PC-3 (cell line): Measurements from ENCODE around the gene FBXO34. TPM values are rescaled to one million over a fixed set of nuclear protein-coding genes. Genes with fewer than 3 reads are reported as not detected.
A peak's percentile ranks its signal among the peaks of the same experiment; 100 is the strongest.

Source experiments
- ATAC-seq: fragments of 200-7000 bp; cut with Tn5 transposase; 2 replicates; pipeline ENCODE4 v1.9.1; 2020; ENCODE audit warnings: mild to moderate bottlenecking, moderate library complexity
- BruUV-seq: library from RNA; stranded (reverse); fragments of 400-500 nt; replicated peaks from 2 replicates; lab custom pipeline; 2021; lab: Mats Ljungman, UMichigan
- CTCF ChIA-PET: fragments of 300-600 bp; sonication (Branson Sonifier 250); formaldehyde crosslinking; loops from one replicate; lab custom pipeline; 2022; ENCODE audit warnings: antibody characterized with exemption; lab: Charles Lee
- POLR2A ChIA-PET: fragments of 300-600 bp; sonication (Branson Sonifier 250); formaldehyde crosslinking; loops from one replicate; lab custom pipeline; 2022; ENCODE audit warnings: antibody characterized with exemption; ENCODE audit not compliant: unreplicated experiment; lab: Charles Lee
- DNase-seq: peaks from one replicate; pipeline ENCODE4 v3.0.0-alpha.2; 2015
- H2AFZ ChIP-seq: fragments of 300-600 bp; sonication (generic); 2 replicates; pipeline ENCODE4 v1.6.0; 2016; ENCODE audit warnings: antibody characterized with exemption, low read length
- H3F3A ChIP-seq: fragments of 300-600 bp; sonication (generic); one replicate; pipeline ENCODE4 v1.6.0; 2017; ENCODE audit warnings: antibody characterized with exemption, low read length, control low read depth, mild to moderate bottlenecking; ENCODE audit not compliant: unreplicated experiment
- H3K27ac ChIP-seq: fragments of 300-600 bp; sonication (generic); 2 replicates; pipeline ENCODE4 v1.5.1; 2016; ENCODE audit warnings: mild to moderate bottlenecking, low read length
- H3K27me3 ChIP-seq: fragments of 300-600 bp; sonication (generic); 2 replicates; pipeline ENCODE4 v1.6.1; 2016; ENCODE audit warnings: low read length, mixed read lengths
- H3K36me3 ChIP-seq: fragments of 300-600 bp; sonication (generic); 2 replicates; pipeline ENCODE4 v1.6.1; 2016; ENCODE audit warnings: low read depth, mixed run types, low read length, mixed read lengths
- H3K4me1 ChIP-seq: fragments of 300-600 bp; sonication (generic); 2 replicates; pipeline ENCODE4 v1.5.1; 2016; ENCODE audit warnings: low read length; ENCODE audit not compliant: insufficient read depth
- H3K4me2 ChIP-seq: fragments of 300-600 bp; sonication (generic); 2 replicates; pipeline ENCODE4 v1.6.0; 2016; ENCODE audit warnings: low read length
- H3K4me3 ChIP-seq: fragments of 300-600 bp; sonication (generic); 2 replicates; pipeline ENCODE4 v1.5.1; 2016; ENCODE audit warnings: mild to moderate bottlenecking, low read length, mixed read lengths
- H3K79me2 ChIP-seq: fragments of 300-600 bp; sonication (generic); 2 replicates; pipeline ENCODE4 v1.6.1; 2017; ENCODE audit warnings: low read length, mixed read lengths
- H3K9ac ChIP-seq: fragments of 300-600 bp; sonication (generic); 2 replicates; pipeline ENCODE4 v1.6.0; 2016; ENCODE audit warnings: mild to moderate bottlenecking, low read length
- H3K9me2 ChIP-seq: fragments of 300-600 bp; sonication (generic); replicated peaks from 2 replicates; pipeline ENCODE4 v1.6.1; 2016; ENCODE audit warnings: mixed run types, low read length, mixed read lengths
- H3K9me3 ChIP-seq: fragments of 300-600 bp; sonication (generic); 2 replicates; pipeline ENCODE4 v1.6.1; 2016; ENCODE audit warnings: low read length, mixed read lengths
- H4K20me1 ChIP-seq: fragments of 300-600 bp; sonication (generic); 2 replicates; pipeline ENCODE4 v1.6.1; 2016; ENCODE audit warnings: low read length, mixed read lengths
- EZH2 ChIP-seq: fragments of 300-600 bp; sonication (generic); IDR thresholded peaks from one replicate; pipeline ENCODE4 v1.6.1; 2017; ENCODE audit warnings: antibody characterized with exemption, mild to moderate bottlenecking, low read length; ENCODE audit not compliant: unreplicated experiment
- EZH2phosphoT487 ChIP-seq: fragments of 300-600 bp; sonication (generic); IDR thresholded peaks from 2 replicates; pipeline ENCODE4 v1.6.1; 2018; ENCODE audit warnings: mild to moderate bottlenecking, antibody characterized with exemption, low read length, borderline replicate concordance
- intact Hi-C: fragments of 100-400 bp; cut with micrococcal nuclease; formaldehyde crosslinking; loops from 2 replicates; pipeline ENCODE4 v1.9.0; 2023
- total RNA-seq: library from RNA; depleted of rRNA; stranded (reverse); fragments of >200 nt; gene quantifications from 2 replicates; pipeline ENCODE4 v1.2.3, GENCODE V29; 2014
- TF ChIP-seq, protein P1 (sequence below): fragments of 300-600 bp; sonication (generic); conservative IDR thresholded peaks from 2 replicates; pipeline ENCODE4 v1.5.1; 2017; ENCODE audit warnings: antibody characterized with exemption, low read depth, mild to moderate bottlenecking, low read length

The FBXO34 gene
- total RNA-seq, 1 experiment from 2014 or later: 35.9 TPM

DNA sequence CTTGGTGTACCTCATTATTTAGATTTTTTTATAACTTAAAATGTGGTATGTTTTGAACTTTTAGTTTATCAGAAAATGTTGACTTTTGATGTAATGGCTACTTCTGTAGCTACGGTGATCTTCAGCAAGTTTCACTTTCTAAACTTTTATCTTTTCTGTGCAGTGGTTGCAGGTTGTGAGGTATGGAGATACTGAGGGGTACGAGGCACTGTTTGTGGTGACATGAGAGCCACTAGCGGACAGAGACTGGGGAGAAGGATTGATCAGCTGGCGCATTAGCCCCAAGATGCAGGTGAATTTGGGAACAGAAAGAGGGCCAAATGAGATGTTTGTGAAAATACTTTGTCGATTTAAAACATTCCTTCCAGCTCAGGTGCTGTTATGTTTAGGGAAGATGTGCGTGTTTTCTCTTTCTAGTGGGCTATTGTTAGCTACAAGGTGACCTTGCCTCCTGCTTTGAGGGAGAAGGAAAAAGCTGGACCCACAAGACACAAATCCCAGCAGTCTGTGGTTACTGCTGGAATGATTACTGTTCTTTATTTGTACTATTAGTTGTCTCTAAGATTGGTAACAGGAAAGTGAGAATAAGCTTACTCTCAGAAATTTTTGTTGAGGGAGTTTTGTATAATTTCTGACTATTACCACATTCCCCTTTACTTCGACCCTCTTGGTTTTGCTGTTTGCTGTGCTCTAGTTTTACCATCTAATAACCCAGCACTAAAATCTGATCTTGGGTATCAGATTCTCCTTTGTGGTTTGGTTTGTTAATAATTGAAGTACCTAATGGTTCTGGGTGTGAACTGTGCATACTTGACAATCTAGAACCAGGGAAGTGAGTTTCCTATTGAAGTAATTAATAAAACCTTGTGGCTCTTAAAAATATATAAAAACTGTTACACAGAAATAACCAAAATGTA lies 61.7 kb downstream of the FBXO34 start:
- H3K27ac ChIP-seq: peak overlapping the region; percentile 6; the same call in 1 of the 2 replicates
- TF ChIP-seq, protein P1, sequence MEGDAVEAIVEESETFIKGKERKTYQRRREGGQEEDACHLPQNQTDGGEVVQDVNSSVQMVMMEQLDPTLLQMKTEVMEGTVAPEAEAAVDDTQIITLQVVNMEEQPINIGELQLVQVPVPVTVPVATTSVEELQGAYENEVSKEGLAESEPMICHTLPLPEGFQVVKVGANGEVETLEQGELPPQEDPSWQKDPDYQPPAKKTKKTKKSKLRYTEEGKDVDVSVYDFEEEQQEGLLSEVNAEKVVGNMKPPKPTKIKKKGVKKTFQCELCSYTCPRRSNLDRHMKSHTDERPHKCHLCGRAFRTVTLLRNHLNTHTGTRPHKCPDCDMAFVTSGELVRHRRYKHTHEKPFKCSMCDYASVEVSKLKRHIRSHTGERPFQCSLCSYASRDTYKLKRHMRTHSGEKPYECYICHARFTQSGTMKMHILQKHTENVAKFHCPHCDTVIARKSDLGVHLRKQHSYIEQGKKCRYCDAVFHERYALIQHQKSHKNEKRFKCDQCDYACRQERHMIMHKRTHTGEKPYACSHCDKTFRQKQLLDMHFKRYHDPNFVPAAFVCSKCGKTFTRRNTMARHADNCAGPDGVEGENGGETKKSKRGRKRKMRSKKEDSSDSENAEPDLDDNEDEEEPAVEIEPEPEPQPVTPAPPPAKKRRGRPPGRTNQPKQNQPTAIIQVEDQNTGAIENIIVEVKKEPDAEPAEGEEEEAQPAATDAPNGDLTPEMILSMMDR: no peak
- H3K9me3 ChIP-seq: no peaks in the 10 kb centered on the region
- H3K9me2 ChIP-seq: no peaks in the 10 kb centered on the region
- no peak overlapping the region for H3K9ac ChIP-seq
- H3K4me2 ChIP-seq: no peak overlapping the region
- no peaks in the 10 kb centered on the region for H3F3A ChIP-seq
- intact Hi-C loops: loop anchor here (1.0 to 2.0 kb wide), 2 partner anchors 26 to 33 kb away; no protein-coding TSS in a partner anchor
- no peak overlapping the region for H3K4me3 ChIP-seq
- ChIA-PET CTCF (interaction anchor here (0.6 kb wide), 1 partner anchor 98 kb away, joined by 3 read pairs; no protein-coding TSS in a partner anchor), POLR2A (interaction anchor here (0.6 kb wide), 2 partner anchors 49 to 286 kb away, joined by 8 to 12 read pairs; no protein-coding TSS in a partner anchor)
- H3K36me3 ChIP-seq: peaks cover 4% of the 10 kb centered on the region; the same call in 1 of the 2 replicates
- BruUV-seq: no TSS peak
- ATAC-seq (no peak), DNase-seq (no peak)
- peaks cover 79% of the 10 kb centered on the region for H3K79me2 ChIP-seq
- no peak overlapping the region for H2AFZ ChIP-seq
- H4K20me1 ChIP-seq: 0 out of 2 replicates have a peak, but pooled peaks cover 13% of the 10 kb centered on the region
- H3K4me1 ChIP-seq: peaks cover 28% of the 10 kb centered on the region
- H3K27me3 ChIP-seq: no peaks in the 10 kb centered on the region

DNA sequence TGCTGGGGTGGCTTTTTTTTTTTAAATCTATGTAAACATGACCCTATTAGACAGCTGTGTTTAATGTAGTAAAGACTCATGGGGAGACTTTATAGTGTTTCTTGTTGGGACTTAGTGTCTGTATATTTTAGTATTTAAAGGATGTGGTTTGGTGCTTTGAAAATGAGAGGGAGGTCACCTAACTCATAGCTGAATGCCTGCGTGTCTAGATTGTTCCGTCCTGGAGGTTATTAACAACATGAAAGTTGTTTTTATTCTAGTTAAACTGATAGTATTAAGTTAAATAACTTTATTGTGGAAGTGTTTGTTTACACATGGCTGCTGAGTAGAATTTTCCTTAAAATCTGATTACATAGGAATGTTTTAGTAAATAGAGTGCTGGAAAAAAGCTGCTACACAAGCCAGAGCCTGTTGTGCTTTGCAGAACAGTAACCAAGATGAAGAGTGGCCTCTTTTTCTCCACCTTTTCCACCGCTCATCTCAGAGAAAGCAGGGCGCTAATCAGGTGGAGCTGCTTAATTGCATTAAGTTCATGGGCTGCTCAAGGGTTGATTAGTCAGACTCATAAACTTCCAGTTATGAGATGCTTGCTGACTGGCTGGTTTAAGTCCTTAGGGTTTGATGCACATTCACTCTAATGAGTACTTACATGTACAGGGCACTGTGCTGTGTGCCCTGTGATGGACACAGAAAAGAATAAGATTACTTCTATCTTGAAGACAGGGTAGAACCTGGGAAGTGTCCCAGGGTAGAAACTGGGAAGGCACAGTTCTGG lies 62.7 kb downstream of the FBXO34 start:
- intact Hi-C loops: loop anchor here (1.0 to 2.0 kb wide), 2 partner anchors 27 to 32 kb away; no protein-coding TSS in a partner anchor

More for the DNA sequence above, 62.7 kb downstream of the FBXO34 start:
- DNase-seq (peak; percentile 45), ATAC-seq (peak; percentile 89)
- Histone ChIP-seq H3K9me2 (no peaks in the 10 kb centered on the region), H3K79me2 (peaks cover 69% of the 10 kb centered on the region), H3F3A (no peaks in the 10 kb centered on the region), H3K4me3 (no peak overlapping the region), H3K36me3 (peaks cover 4% of the 10 kb centered on the region; the same call in 1 of the 2 replicates), H3K27ac (peak overlapping the region; percentile 6), H4K20me1 (0 out of 2 replicates have a peak, but pooled peaks cover 13% of the 10 kb centered on the region), H3K4me2 (peak overlapping the region; percentile 9; the same call in 1 of the 2 replicates), H3K27me3 (no peaks in the 10 kb centered on the region), H2AFZ (no peak overlapping the region), H3K9me3 (no peaks in the 10 kb centered on the region), H3K4me1 (peaks cover 28% of the 10 kb centered on the region), H3K9ac (no peak overlapping the region)
- BruUV-seq: no TSS peak
- ChIA-PET CTCF (interaction anchor here (0.6 kb wide), 1 partner anchor 97 kb away, joined by 3 read pairs; no protein-coding TSS in a partner anchor), POLR2A (interaction anchor here (0.6 kb wide), 3 partner anchors 50 to 120 kb away, joined by 3 to 12 read pairs (median 3); no protein-coding TSS in a partner anchor)
- TF ChIP-seq EZH2: no peak
- TF ChIP-seq, protein P1: no peak
- TF ChIP-seq EZH2phosphoT487: no peak
